ENCODE results near the gene CRYBG2.

GRCh38 chr1:26391450-26391849, 37.5 kb upstream of the CRYBG2 start:
- TF ChIP-seq ESRRG (CRISPR knock-in tag; IDR thresholded peaks at IDR 0.05): no peak
- no peak for TF ChIP-seq BACH2 (CRISPR knock-in tag; IDR thresholded peaks at IDR 0.05; ENCODE audit: borderline replicate concordance)
- no peak for TF ChIP-seq ZC3H10 (CRISPR knock-in tag; IDR thresholded peaks at IDR 0.05)
- no peak for TF ChIP-seq TSHZ2 (CRISPR knock-in tag; IDR thresholded peaks at IDR 0.05)
- TF ChIP-seq PATZ1 (CRISPR knock-in tag; IDR thresholded peaks at IDR 0.05; ENCODE audit: borderline replicate concordance): no peak
- TF ChIP-seq TOX (CRISPR knock-in tag; IDR thresholded peaks at IDR 0.05; ENCODE audit: borderline replicate concordance): no peak
- TF ChIP-seq CREB5 (CRISPR knock-in tag; IDR thresholded peaks at IDR 0.05; ENCODE audit: low read depth): no peak
- no peak for TF ChIP-seq PPARA (CRISPR knock-in tag; IDR thresholded peaks at IDR 0.05; ENCODE audit: borderline replicate concordance)
- TF ChIP-seq OSR1 (CRISPR knock-in tag; IDR thresholded peaks at IDR 0.05): no peak

All from SK-N-SH treated with all-trans-retinoic acid at 6 μM for 48 hours (cell line).